Natural killer cell (primary cell): ENCODE results near the gene MCTP1. TPM values are rescaled to one million over a fixed set of nuclear protein-coding genes. Genes with fewer than 3 reads are reported as not detected.
A peak's percentile ranks its signal among the peaks of the same experiment; 100 is the strongest.

Experiments used
- ATAC-seq, 3 donors: fragments of 150-1000 bp in 2 of 3; fragments of 200-7000 bp in 1 of 3; cut with Tn5 transposase; 1 replicate in 1 of 3; 2 replicates in 2 of 3; pipeline ENCODE4 v1.10.0; 2021; ENCODE audit warnings: mild to moderate bottlenecking in 2 of 3, moderate library complexity in 2 of 3
- DNase-seq, 2 donors: peaks; one replicate each; pipeline versions ENCODE4 v3.0.0 to v3.0.0-alpha.2; 2013 to 2021; ENCODE audit warnings: mixed read lengths in 1 of 2
- H3K27ac ChIP-seq: one replicate; pipeline ENCODE4 v1.5.1; 2013; ENCODE audit warnings: mild to moderate bottlenecking, low read length
- H3K27me3 ChIP-seq: one replicate; pipeline ENCODE4 v1.6.1; 2013; ENCODE audit warnings: low read length; ENCODE audit not compliant: control insufficient read depth, insufficient read depth
- H3K36me3 ChIP-seq: one replicate; pipeline ENCODE4 v1.6.1; 2013; ENCODE audit warnings: low read length; ENCODE audit not compliant: control insufficient read depth, insufficient read depth
- H3K4me1 ChIP-seq: one replicate; pipeline ENCODE4 v1.6.1; 2013; ENCODE audit warnings: low read length; ENCODE audit not compliant: control insufficient read depth, insufficient read depth
- H3K4me3 ChIP-seq: one replicate; pipeline ENCODE4 v1.5.1; 2013; ENCODE audit warnings: low read length
- H3K9me3 ChIP-seq: one replicate; pipeline ENCODE4 v1.6.1; 2013; ENCODE audit warnings: low read length; ENCODE audit not compliant: control insufficient read depth, insufficient read depth
- H3K27ac Mint-ChIP-seq, 2 donors: one replicate each; pipeline ENCODE4 v1.8.0; 2022; ENCODE audit warnings: mild to moderate bottlenecking in 2 of 2, mixed read lengths in 2 of 2, moderate library complexity in 1 of 2
- H3K27me3 Mint-ChIP-seq, 2 donors: one replicate each; pipeline ENCODE4 v1.8.0; 2022; ENCODE audit warnings: low read depth in 2 of 2, mixed read lengths in 2 of 2
- H3K36me3 Mint-ChIP-seq: one replicate; pipeline ENCODE4 v1.8.0; 2022; ENCODE audit warnings: mixed read lengths
- H3K4me1 Mint-ChIP-seq, 2 donors: one replicate each; pipeline ENCODE4 v1.8.0; 2022; ENCODE audit warnings: mixed read lengths in 2 of 2
- H3K4me3 Mint-ChIP-seq: one replicate; pipeline ENCODE4 v1.8.0; 2022; ENCODE audit warnings: mild to moderate bottlenecking, moderate library complexity, mixed read lengths
- H3K9me3 Mint-ChIP-seq, 2 donors: one replicate each; pipeline ENCODE4 v1.8.0; 2022; ENCODE audit warnings: mixed read lengths in 2 of 2
- WGBS: methylation state at CpG from one replicate; pipeline ENCODE4 v1.1.7; 2013; ENCODE audit warnings: missing lambda C conversion rate; ENCODE audit not compliant: insufficient coverage; 5-methylcytosine and 5-hydroxymethylcytosine counted together
- intact Hi-C: fragments of 100-400 bp; cut with micrococcal nuclease; formaldehyde crosslinking; loops from one replicate; pipeline ENCODE4 v1.14.2; 2022
- total RNA-seq, 4 donors: library from RNA; stranded (reverse); fragments of 120-200 nt in 1 of 4; gene quantifications; one replicate each; pipeline versions ENCODE4 v1.2.3 to v1.2.4, GENCODE V29; 2013 to 2022
- TF ChIP-seq, protein P1 (sequence below): fragments of 200-600 bp; IDR thresholded peaks from one replicate; pipeline ENCODE4 v1.8.0; 2022; ENCODE audit warnings: antibody characterized with exemption

Gene MCTP1
- total RNA-seq, 3 donors from 2014 or later (not counting 1 experiment from before 2014, with no cell fraction given), result 4.7 to 15.1 (median 9.8) TPM

DNA sequence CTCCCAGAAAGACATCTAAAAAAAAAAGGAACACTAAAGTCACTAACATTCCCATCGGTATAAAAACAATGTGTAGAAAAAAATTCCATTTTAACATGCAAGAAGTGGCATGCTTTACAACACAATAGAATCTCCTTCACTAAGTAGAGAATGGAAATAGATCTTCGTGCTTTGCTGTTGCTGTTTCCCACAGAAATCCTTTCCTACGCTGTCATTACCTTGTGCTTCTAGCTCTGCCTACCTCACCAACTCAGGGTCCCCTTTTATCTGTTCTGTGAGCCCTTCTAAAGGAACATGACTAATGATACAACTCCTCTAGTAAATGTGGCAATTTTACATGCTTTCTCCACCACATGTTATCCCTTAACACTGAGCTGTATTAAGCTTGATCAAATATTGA lies 202.9 kb downstream of the MCTP1 start:
- H3K36me3 Mint-ChIP-seq, result no peaks in the 10 kb centered on the region
- H3K9me3 ChIP-seq, result no peaks in the 10 kb centered on the region
- WGBS, result 23% methylated on average over 2 of the region's 3 CpGs
- TF ChIP-seq, protein P1, sequence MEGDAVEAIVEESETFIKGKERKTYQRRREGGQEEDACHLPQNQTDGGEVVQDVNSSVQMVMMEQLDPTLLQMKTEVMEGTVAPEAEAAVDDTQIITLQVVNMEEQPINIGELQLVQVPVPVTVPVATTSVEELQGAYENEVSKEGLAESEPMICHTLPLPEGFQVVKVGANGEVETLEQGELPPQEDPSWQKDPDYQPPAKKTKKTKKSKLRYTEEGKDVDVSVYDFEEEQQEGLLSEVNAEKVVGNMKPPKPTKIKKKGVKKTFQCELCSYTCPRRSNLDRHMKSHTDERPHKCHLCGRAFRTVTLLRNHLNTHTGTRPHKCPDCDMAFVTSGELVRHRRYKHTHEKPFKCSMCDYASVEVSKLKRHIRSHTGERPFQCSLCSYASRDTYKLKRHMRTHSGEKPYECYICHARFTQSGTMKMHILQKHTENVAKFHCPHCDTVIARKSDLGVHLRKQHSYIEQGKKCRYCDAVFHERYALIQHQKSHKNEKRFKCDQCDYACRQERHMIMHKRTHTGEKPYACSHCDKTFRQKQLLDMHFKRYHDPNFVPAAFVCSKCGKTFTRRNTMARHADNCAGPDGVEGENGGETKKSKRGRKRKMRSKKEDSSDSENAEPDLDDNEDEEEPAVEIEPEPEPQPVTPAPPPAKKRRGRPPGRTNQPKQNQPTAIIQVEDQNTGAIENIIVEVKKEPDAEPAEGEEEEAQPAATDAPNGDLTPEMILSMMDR, result no peak
- H3K4me3 Mint-ChIP-seq, result peak overlapping the region; percentile 78
- no peak overlapping the region for H3K4me3 ChIP-seq
- no peaks in the 10 kb centered on the region for H3K36me3 ChIP-seq
- H3K27ac Mint-ChIP-seq, result peak overlapping the region; percentile 79 to 84
- H3K27ac ChIP-seq, result no peak overlapping the region
- H3K4me1 ChIP-seq, result no peaks in the 10 kb centered on the region
- peak in 1 of 3 donors; percentile 17 for ATAC-seq
- H3K4me1 Mint-ChIP-seq, result peaks cover 36 to 41% of the 10 kb centered on the region in 2 donors
- intact Hi-C loops, result no loop called here
- H3K27me3 Mint-ChIP-seq, result no peaks in the 10 kb centered on the region
- DNase-seq, result no peak
- peaks cover 0 to 2% of the 10 kb centered on the region in 2 donors for H3K9me3 Mint-ChIP-seq
- no peaks in the 10 kb centered on the region for H3K27me3 ChIP-seq

DNA sequence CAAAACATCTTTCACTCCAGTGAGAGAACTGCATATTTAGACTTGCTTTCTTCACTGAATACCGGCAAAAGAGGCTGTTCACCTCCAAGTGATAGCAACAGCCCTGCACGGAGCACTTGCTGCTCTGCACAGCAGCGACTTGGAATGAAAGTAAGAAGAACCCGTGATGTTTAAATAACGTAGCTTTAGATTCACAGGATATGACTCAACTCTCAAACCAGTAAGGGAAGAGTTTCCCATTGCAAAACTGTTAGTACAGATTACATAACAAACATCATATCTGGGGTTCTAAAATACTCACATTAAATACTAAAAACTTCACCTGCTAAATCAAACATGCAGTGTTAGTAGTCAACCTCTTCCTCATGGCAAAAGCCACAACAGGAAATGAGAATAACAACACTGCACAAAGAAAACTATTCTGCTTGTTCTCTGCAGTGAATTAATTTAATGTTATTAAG lies 203.4 kb downstream of the MCTP1 start:
- H3K27ac ChIP-seq, result peak overlapping the region; percentile 48
- H3K36me3 Mint-ChIP-seq, result no peaks in the 10 kb centered on the region
- H3K4me1 Mint-ChIP-seq, result peaks cover 32 to 38% of the 10 kb centered on the region in 2 donors
- H3K27me3 Mint-ChIP-seq, result no peaks in the 10 kb centered on the region
- no peaks in the 10 kb centered on the region for H3K9me3 ChIP-seq
- H3K4me3 Mint-ChIP-seq, result peak overlapping the region; percentile 78
- H3K4me3 ChIP-seq, result peak overlapping the region; percentile 16
- intact Hi-C loops, result no loop called here
- H3K27me3 ChIP-seq, result no peaks in the 10 kb centered on the region
- TF ChIP-seq, protein P1, result no peak
- H3K4me1 ChIP-seq, result no peaks in the 10 kb centered on the region
- WGBS, result 0% methylated on average over 5 of the region's 5 CpGs
- peak overlapping the region; percentile 79 to 84 for H3K27ac Mint-ChIP-seq
- peaks cover 0 to 2% of the 10 kb centered on the region in 2 donors for H3K9me3 Mint-ChIP-seq
- no peaks in the 10 kb centered on the region for H3K36me3 ChIP-seq
- DNase-seq, result peak; percentile 37 to 49
- peak; percentile 91 to 95 (median 91) for ATAC-seq

DNA sequence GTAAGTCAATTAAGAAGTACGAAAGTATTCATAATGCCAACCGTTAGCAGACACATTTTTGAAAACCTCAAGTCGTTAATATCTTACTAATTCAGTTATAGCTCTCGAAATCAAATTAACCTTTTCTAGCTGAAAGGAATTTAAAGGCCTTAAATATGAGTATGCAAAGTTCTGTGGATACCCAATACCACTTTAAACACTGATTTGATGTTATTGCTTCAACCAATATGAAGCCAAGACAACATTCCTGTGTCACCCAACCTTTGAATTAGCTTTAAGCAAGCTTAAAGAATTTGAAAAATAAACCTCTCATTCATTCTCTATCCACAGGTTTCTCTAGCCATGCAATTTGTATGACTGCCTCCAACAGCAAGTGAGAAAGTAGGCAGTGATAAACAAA lies 204.5 kb downstream of the MCTP1 start:
- H3K9me3 ChIP-seq, result no peaks in the 10 kb centered on the region
- H3K27me3 ChIP-seq, result no peaks in the 10 kb centered on the region
- Mint-ChIP-seq H3K9me3 (peaks cover 0 to 2% of the 10 kb centered on the region in 2 donors), H3K36me3 (no peaks in the 10 kb centered on the region), H3K4me3 (peak overlapping the region; percentile 58), H3K4me1 (peaks cover 32 to 38% of the 10 kb centered on the region in 2 donors), H3K27ac (peak overlapping the region in 1 of 2 donors; percentile 84), H3K27me3 (no peaks in the 10 kb centered on the region)
- no peaks in the 10 kb centered on the region for H3K36me3 ChIP-seq
- TF ChIP-seq, protein P1, result no peak
- ATAC-seq, result no peak
- no peak overlapping the region for H3K4me3 ChIP-seq
- no peaks in the 10 kb centered on the region for H3K4me1 ChIP-seq
- DNase-seq, result no peak
- 67% methylated on average over 1 of the region's 4 CpGs for WGBS
- intact Hi-C loops, result no loop called here
- H3K27ac ChIP-seq, result no peak overlapping the region

DNA sequence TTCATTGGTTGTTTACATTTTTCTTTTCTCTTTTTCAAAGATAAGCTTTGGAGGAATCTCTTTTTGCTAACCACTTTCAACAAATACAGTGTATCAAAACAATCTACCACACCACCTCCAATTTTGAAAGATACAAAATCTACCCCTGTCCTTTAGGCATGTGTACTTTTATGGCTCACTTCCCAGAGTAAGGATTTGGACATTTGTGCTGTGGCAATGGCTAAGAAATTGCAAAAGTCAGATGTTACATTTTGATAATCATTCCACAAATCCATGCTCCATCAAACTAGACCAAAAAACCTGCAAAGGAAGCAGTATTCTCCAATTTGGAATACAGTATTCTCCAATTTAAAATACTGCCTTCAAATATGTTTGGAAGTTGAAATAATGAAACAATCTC lies 204.9 kb downstream of the MCTP1 start:
- Mint-ChIP-seq H3K9me3 (peaks cover 0 to 2% of the 10 kb centered on the region in 2 donors), H3K27ac (peak overlapping the region in 1 of 2 donors; percentile 84), H3K4me1 (peaks cover 32 to 38% of the 10 kb centered on the region in 2 donors), H3K27me3 (no peaks in the 10 kb centered on the region), H3K4me3 (peak overlapping the region; percentile 58), H3K36me3 (no peaks in the 10 kb centered on the region)
- DNase-seq, result no peak
- H3K9me3 ChIP-seq, result no peaks in the 10 kb centered on the region
- H3K36me3 ChIP-seq, result no peaks in the 10 kb centered on the region
- no peak for ATAC-seq
- no peak overlapping the region for H3K4me3 ChIP-seq
- no peaks in the 10 kb centered on the region for H3K27me3 ChIP-seq
- no peaks in the 10 kb centered on the region for H3K4me1 ChIP-seq
- intact Hi-C loops, result no loop called here
- TF ChIP-seq, protein P1, result no peak
- H3K27ac ChIP-seq, result no peak overlapping the region
